ENCODE measurements around the gene SBF2. TPM values are rescaled to one million over a fixed set of nuclear protein-coding genes. Genes with fewer than 3 reads are reported as not detected.

The SBF2 gene
- total and polyA plus RNA-seq, 2 of the 13 experiments (the other 11 are each of a cell fraction or from before 2014, with no cell fraction given) = 24.0 to 45.8 TPM

- peak; percentile 80 for TF ChIP-seq CTCF (CRISPR knock-in tag; IDR thresholded peaks at IDR 0.05)
- TF ChIP-seq SMAD3 (CRISPR knock-in tag; IDR thresholded peaks at IDR 0.05) = no peak
- no peak for TF ChIP-seq ATM (IDR thresholded peaks at IDR 0.05; ENCODE audit: borderline replicate concordance)
- TF ChIP-seq SOX5 (CRISPR knock-in tag; IDR thresholded peaks at IDR 0.05; ENCODE audit: borderline replicate concordance) = no peak
- TF ChIP-seq ZSCAN25 (CRISPR knock-in tag; IDR thresholded peaks at IDR 0.05) = no peak
- TF ChIP-seq ZNF431 (CRISPR knock-in tag; IDR thresholded peaks at IDR 0.05; ENCODE audit: borderline replicate concordance, low read depth) = no peak
- TF ChIP-seq SATB2 (CRISPR knock-in tag; IDR thresholded peaks at IDR 0.05) = no peak
- peak; percentile 25 for TF ChIP-seq XRCC5 (optimal IDR thresholded peaks at IDR 0.05; ENCODE audit: low read length)
- 0 out of 2 replicates have a peak, but pooled peaks have one; percentile 31 for TF ChIP-seq RAD21 (CRISPR knock-in tag; IDR thresholded peaks at IDR 0.05)
- TF ChIP-seq SP2 (CRISPR knock-in tag; IDR thresholded peaks at IDR 0.05) = no peak
- TF ChIP-seq ATF6 (CRISPR knock-in tag; conservative IDR thresholded peaks at IDR 0.05) = no peak
- TF ChIP-seq NCOR1 (IDR thresholded peaks at IDR 0.05; ENCODE audit: borderline replicate concordance, low read length) = no peak
- TF ChIP-seq ZUFSP (CRISPR knock-in tag; IDR thresholded peaks at IDR 0.05; ENCODE audit: borderline replicate concordance) = no peak
- no peak for TF ChIP-seq ZNF672 (CRISPR knock-in tag; IDR thresholded peaks at IDR 0.05)
- TF ChIP-seq ARID3A (IDR thresholded peaks at IDR 0.05; ENCODE audit: low read depth, low read length) = 0 out of 2 replicates have a peak, but pooled peaks have one; percentile 19
- no peak for TF ChIP-seq ARID4A (CRISPR knock-in tag; IDR thresholded peaks at IDR 0.05; ENCODE audit: borderline replicate concordance)
- TF ChIP-seq ATF5 (CRISPR knock-in tag; IDR thresholded peaks at IDR 0.05; ENCODE audit: low read depth) = no peak
Measured at GRCh38 chr11:10076458-10077141, 217.4 kb downstream of the SBF2 start (continued).
